Measurements from ENCODE around the gene ZNF827.
"Not testable (repeated sequence)": the region's sequence is repeated elsewhere in the genome, so short reads cannot be mapped to it uniquely, and the experiment has no call there.

ZNF827 gene

GRCh38 chr4:145860446-145860845, 78.2 kb downstream of the ZNF827 start:
- DNase-seq, result no peak

DNA sequence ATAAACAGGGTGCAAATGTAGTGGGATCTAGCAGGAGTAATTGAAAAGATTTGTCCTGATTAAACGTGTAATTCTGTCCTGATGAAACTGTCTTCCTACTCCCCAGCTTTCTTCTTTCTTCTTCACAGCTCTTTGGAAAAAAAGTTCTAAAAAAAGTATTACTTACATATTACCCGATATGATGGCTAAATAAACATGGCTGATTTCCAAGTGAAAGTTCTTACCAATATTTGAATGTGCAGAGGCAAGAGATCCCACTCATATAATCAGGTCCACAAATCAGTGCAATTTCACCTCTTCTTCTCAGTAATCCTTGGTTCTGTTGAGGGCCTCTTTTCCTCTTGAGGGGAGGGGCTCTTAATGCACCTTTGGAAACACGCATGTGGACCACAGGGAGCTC, 78.7 kb downstream of the ZNF827 start:
- DNase-seq, result no peak

- DNase-seq, result no peak
These were observed 79.2 kb downstream of the ZNF827 start for GRCh38 chr4:145859426-145859825.

DNA sequence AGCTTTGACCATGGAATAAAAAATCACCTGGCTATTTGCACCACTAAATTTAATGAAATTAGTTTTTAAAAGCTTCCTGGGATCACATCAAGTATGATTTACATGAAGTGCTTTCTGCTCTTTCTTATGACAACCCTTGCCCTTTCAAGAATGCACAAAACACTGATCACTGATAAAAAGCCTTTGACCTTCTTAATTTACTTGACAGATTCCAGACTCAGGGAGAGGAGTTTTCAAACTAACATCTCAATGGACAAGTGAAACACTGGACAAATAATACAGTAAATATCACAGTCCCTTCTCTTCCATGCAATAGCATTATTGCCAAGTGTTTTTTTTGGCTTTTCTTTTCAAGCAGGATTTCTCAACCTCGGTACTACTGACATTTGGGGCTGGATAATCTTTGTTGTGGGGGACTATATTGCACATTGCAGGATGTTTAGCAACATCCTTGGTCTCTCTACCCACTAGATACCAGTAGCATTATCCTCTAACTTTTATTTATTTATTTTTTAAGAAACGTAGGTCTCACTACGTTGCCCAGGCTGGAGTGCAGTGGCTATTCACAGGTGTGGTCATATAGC, 86.3 kb downstream of the ZNF827 start:
- no peak for DNase-seq

- DNase-seq, result no peak
These were observed 87.0 kb downstream of the ZNF827 start for GRCh38 chr4:145851511-145852201.

DNA sequence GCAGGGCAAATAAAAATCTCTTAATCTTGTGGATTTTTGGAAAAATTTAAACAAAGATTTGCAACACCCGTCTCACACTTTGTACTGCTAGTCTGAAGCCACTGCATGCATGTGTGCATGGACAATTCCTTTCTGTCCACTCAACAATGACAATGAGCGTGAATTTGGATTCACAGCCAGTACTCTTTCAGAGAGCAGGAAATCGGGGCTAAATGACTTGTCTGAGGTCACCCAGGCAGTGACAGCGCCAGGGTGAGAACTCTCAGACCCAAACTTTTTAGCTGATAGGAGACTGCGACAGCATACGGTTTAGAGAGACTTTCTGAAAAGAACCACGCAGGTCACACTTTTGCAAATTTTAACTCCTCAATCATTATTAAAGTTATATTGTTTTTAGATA, 90.9 kb downstream of the ZNF827 start:
- DNase-seq, result no peak

- DNase-seq, result no peak
These were observed 93.5 kb downstream of the ZNF827 start for GRCh38 chr4:145845118-145845517.

GRCh38 chr4:145843639-145844038, 95.0 kb downstream of the ZNF827 start:
- no peak for DNase-seq

GRCh38 chr4:145843148-145843547, 95.5 kb downstream of the ZNF827 start:
- DNase-seq, result no peak

DNA sequence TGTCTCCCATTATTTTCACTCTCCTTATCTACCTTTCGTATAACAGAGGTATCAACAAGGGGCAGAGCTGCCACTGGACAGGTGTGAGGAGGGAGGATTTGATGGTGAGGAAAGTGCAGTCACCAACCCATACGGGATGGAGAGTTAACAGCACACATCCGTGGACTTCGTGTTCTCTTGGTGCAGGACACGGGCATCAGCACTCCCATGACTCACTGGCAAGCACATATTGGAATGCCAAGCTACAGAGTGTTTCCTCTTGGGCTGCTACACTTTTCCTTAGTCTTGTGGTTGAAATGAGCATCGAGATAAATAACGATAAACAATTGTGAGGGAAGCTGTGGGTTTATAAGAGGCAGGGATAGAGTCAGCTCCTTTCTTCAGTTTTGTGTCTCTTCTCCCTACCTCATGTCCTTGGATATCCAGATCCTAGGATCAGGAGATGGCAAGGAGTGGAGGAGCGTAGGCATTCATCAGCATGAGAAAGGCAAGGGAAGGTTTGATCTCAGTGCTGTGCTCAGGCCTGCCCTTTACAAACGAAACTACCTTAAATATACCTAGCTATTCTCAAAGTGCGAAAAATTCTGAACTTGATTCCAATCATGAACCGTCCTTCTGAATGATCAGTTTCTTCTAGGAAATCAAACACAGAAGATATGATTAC, 96.3 kb downstream of the ZNF827 start:
- no peak for DNase-seq

DNA sequence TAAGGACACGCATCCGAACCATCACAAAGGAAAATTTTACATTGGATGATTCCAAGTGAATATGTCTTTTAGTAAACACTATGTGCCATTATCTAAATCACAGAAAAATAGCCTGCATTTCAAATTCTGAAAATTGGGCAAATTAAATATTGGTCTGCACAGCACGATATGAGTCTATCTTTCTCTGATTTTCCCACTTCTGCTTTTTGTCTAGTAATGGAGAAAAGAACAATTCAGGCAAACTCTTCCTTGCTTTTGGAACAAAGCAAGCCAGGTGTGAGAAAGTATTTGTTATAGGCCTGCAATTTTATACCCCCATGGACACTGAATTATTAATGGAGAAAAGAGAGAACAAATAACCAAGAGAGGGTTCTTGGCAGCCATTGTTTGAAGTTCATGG, 97.8 kb downstream of the ZNF827 start:
- no peak for DNase-seq

GRCh38 chr4:145840162-145840768, 98.4 kb downstream of the ZNF827 start:
- DNase-seq, result no peak

DNA sequence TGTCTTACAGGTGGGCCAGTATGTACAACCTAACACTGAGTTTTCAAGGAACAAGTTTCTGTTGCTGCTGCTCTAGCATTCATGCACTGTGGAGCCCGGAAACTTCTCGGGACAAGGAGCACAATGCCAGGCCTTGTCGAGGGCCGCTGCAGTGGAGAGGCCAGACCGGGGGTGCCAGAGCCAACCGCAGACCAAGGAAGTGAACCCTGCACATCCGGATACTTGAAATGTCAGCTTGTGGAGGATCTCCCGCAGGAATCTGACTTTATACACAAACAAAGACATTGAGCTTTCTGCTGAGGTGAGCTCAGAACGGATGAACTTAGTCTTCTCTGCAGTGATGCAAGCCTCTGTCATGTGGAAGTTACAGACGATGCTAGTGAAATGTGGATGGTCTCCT, 99.5 kb downstream of the ZNF827 start:
- no peak for DNase-seq

DNA sequence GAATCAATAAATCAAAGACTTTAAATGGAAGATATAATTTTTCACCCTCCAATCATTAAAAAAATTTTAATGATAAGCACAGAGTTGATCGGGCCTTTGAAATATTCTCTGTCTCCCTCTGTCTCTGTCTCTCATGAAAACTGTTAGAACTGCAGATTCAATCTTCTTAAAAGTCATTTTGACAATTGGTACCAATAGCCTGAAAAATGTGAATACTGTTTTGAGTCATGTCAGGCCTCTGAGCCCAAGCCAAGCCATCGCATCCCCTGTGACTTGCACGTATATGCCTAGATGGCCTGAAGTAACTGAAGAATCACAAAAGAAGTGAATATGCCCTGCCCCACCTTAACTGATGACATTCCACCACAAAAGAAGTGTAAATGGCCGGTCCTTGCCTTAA, 106.2 kb downstream of the ZNF827 start:
- not testable (repeated sequence) for DNase-seq

- DNase-seq, result no peak
These were observed 107.9 kb downstream of the ZNF827 start for GRCh38 chr4:145830699-145831098.

DNA sequence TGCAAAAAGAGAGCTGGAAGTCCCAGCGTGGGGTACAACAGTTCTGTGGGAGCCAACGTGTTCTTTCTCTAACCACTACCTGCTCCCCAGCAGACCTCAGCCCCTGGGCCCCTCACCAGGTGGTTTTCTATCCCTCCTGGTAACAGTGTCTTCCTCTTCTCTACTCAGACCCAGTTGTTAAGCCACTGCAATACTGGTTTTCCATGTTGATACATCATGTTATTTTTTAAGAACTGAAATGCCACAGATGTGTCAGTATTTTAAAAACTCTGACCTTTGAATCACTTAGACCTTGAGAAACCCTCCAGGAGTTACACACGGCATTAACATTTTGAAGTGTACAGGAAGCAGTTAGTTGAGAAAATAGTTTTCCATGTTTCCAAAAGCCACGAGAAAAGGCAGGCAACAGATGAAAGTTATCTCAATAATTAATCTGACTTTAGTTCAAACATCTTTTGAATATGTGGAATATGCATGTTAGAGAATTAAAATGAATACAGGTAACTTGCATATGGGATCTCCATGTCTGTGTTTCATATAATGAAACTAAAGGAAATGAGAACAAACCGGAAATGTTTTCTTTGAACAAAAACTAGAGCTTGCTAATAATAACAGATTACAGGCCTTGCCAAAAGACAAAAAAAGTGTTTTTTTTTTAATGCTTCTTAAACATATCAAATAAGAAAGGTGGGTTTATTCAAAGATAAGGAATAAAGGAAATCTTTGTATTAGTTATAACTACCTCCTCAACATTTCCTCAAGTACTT, 108.8 kb downstream of the ZNF827 start:
- no peak for DNase-seq

- DNase-seq, result no peak
These were observed 109.7 kb downstream of the ZNF827 start for GRCh38 chr4:145828802-145829485.

GRCh38 chr4:145827885-145828284, 110.7 kb downstream of the ZNF827 start:
- no peak for DNase-seq

DNA sequence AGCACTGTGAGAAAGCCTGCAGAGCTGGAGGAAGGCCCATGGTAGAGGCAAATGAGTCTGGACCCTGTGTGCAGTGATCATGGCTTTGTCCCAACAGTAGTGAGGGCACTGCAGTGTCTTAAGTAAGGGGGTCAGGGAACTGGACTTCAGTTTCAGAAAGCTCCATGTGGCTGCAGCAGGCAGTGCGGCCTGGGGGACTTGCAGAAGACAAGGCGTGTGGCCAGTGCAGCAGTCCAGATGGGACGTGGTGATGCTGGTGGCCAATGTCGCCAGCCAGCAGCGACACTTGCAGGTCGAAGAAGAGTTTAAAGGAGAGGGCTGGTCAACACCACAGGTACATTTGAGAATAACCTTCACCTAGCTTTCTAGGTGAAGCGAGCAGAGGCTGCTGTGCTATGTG, 113.4 kb downstream of the ZNF827 start:
- DNase-seq, result no peak

DNA sequence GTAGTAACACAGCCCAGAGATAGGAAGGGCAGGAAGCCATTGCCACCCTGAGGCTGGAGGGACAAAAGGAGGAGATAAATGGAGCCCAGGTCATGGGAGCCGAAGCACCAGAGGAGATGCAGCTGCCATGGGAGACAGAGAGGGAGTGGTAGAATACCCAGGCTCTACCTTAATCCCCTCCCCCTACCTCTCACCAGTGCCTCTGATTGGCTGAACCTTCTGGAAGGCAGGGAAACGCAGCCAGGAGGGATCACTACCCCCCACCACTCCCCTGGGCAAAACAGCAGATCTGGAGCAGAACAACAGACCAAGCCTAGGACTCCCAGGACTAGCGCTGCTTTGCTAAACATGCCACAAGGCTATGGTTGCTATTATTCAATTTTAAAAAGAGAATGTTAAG, 114.2 kb downstream of the ZNF827 start:
- DNase-seq, result no peak

- no peak for DNase-seq
These were observed 114.9 kb downstream of the ZNF827 start for GRCh38 chr4:145823743-145824142.

- no peak for DNase-seq
These were observed 116.0 kb downstream of the ZNF827 start for GRCh38 chr4:145822581-145822980.

DNA sequence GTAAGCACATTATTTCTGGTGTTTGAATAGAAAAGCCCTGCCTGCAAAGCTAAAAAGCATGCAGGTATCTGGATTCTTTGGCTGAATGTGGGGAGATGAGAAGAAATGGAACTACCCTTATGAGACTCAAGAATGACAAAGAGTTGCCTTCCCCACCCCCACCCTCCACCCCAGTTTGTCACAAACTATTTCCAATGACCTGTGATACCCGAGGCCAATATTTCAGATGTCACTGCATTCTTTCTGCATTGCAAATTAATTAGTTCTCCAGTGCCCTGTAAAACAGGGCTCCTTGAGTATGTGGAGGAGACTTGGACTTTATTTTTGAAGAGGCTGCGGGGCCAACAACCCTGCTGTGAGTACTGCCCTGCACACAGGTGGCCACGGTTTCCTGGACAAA, 116.4 kb downstream of the ZNF827 start:
- no peak for DNase-seq

Data from right forelimb (tissue), 1 donor.